Stimulated activated memory B cell treated with anti-CD40 and anti-IgM and Interleukin-4, amounts not matched to agents 10 μg/mL and 1 μg/mL and 100 μg/mL, for 72 hours (primary cell): Measurements from ENCODE around the gene STT3A.

Experiments
- ATAC-seq: fragments of 150-1000 bp; cut with Tn5 transposase; 2 replicates; pipeline ENCODE4 v1.10.0; 2021
- H3K27ac Mint-ChIP-seq: one replicate; pipeline ENCODE4 v1.8.0; 2022; ENCODE audit warnings: mild to moderate bottlenecking, mixed read lengths
- H3K27me3 Mint-ChIP-seq: one replicate; pipeline ENCODE4 v1.8.0; 2022; ENCODE audit warnings: mixed read lengths
- H3K36me3 Mint-ChIP-seq: one replicate; pipeline ENCODE4 v1.8.0; 2022; ENCODE audit warnings: mixed read lengths
- H3K4me1 Mint-ChIP-seq: one replicate; pipeline ENCODE4 v1.8.0; 2022; ENCODE audit warnings: mixed read lengths
- H3K4me3 Mint-ChIP-seq: one replicate; pipeline ENCODE4 v1.8.0; 2022; ENCODE audit warnings: mild to moderate bottlenecking, moderate library complexity, mixed read lengths
- H3K9me3 Mint-ChIP-seq: one replicate; pipeline ENCODE4 v1.8.0; 2022; ENCODE audit warnings: mixed read lengths

The STT3A gene

DNA sequence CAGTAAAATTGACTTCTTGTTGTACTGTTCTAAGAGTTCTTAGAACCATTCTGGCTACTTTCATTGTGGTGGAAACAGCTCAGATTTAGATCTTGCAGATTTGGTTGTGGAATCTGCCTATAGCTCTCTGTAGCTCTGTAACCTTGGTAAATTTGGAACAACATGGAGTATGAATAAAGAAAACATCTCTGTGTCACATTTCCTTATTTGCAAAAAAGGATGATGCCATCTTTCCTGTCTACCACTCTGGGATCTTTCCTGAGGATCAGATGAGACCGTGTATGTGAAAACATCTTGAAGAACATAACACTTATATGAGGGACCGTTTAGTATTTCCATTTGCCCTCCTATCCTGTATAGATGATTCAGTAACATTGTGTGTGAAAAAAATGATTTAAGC lies 78.9 kb downstream of the STT3A start:
- H3K4me3 Mint-ChIP-seq, result no peak overlapping the region
- H3K27ac Mint-ChIP-seq, result no peak overlapping the region
- H3K9me3 Mint-ChIP-seq, result peaks cover 5% of the 10 kb centered on the region
- no peaks in the 10 kb centered on the region for H3K27me3 Mint-ChIP-seq
- H3K36me3 Mint-ChIP-seq, result peaks cover 26% of the 10 kb centered on the region
- no peaks in the 10 kb centered on the region for H3K4me1 Mint-ChIP-seq
- ATAC-seq, result no peak
